GM12801 (cell line): ENCODE measurements around the gene CYP27C1.

ENCODE experiments used
- CTCF ChIP-seq: IDR thresholded peaks from one replicate; pipeline ENCODE4 v1.5.1; 2011; ENCODE audit warnings: control low read depth; ENCODE audit not compliant: insufficient read length; ENCODE audit errors: extremely low read depth

The CYP27C1 gene

DNA sequence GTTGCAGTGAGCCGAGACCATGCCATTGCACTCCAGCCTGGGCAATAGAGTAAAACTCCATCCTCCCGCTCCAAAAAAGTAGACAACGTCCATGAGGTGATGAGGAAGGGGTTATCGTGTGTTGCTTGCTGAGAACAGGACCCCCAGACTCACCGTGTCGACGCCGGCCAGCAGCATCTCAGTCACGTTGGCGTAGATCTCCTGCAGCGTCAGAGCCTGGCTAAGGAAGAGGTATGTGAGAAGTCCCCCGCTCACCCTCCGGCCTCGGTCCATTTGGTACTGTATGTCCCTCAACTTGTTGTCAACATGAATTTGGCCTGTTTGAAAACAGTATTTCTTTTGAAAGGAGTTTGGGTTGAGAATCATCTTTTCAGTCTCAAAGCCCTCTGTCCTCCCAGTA lies 20.9 kb downstream of the CYP27C1 start:
- no peak for TF ChIP-seq CTCF

- no peak for TF ChIP-seq CTCF
These were observed 22.4 kb downstream of the CYP27C1 start for GRCh38 chr2:127197475-127198385.

DNA sequence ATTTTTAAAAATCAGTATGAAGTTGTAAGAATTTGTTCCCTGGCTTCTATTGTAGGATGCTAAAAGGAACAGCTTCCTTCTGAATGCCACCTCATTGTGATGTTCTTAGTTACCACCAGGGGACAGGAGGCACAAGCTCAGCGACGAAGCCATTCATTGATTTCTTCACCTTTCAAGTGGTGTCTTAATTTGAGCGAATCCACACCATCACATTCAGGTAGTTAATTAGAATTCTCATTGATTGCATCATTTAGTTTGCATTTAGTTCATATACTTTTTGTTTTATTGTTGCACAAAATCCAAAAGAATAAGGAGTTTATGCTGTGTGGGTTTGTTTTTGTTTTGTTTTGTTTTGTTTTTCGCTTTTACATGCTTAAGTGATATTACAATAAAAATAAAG lies 23.1 kb downstream of the CYP27C1 start:
- no peak for TF ChIP-seq CTCF

GRCh38 chr2:127196549-127196948 lies 23.6 kb downstream of the CYP27C1 start:
- no peak for TF ChIP-seq CTCF

- TF ChIP-seq CTCF, result no peak
These were observed 24.7 kb downstream of the CYP27C1 start for GRCh38 chr2:127195140-127196074.

DNA sequence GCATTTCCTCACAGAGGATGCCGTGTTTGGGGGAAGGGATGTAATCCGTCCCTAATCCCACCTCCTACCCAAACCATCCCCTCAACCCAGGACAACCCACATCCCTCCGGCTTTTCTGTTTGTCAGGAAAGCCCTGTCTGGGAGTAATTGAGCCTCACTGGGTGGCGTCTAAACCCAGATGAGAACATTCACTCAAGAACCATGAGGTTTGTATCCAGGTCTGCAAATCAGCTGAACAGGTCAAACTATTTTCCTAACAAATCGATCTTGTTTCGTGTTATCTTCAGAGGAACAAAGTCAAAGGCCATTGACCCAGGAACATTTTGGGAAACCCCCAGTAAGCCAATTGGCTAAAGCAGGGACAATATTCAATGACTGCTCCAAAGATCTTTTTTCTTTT lies 25.7 kb downstream of the CYP27C1 start:
- TF ChIP-seq CTCF, result no peak

DNA sequence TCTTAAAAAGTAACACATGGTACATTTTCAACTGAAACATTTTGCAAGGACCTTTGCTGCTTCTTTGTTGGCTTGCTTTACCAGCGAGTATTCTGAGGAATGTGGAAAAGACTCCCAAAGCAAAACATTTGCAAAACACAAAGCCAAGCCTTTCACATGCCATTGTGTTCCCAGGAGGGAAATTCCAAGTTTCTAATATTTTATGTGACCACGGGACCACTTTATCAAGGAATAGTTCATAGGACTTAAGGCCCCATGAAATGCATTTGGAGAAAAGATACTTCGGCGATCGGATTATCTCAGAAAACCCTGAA lies 26.2 kb downstream of the CYP27C1 start:
- no peak for TF ChIP-seq CTCF
